HL-60 (cell line): ENCODE measurements around the gene TNIP1.

Source experiments
- GABPA ChIP-seq: IDR thresholded peaks from 2 replicates; pipeline ENCODE4 v1.6.1; 2012; ENCODE audit warnings: low read depth
- POLR2AphosphoS5 ChIP-seq: IDR thresholded peaks from 2 replicates; pipeline ENCODE4 v1.6.1; 2012; ENCODE audit warnings: low read depth
- TF ChIP-seq, protein P1 (sequence below): IDR thresholded peaks from one replicate; pipeline ENCODE4 v1.5.1; 2011; ENCODE audit warnings: low read length, control low read depth, inconsistent platforms; ENCODE audit not compliant: insufficient read depth
- TF ChIP-seq, protein P2 (sequence below): IDR thresholded peaks from 2 replicates; pipeline ENCODE4 v1.6.1; 2012; ENCODE audit warnings: low read depth; ENCODE audit not compliant: insufficient replicate concordance

DNA sequence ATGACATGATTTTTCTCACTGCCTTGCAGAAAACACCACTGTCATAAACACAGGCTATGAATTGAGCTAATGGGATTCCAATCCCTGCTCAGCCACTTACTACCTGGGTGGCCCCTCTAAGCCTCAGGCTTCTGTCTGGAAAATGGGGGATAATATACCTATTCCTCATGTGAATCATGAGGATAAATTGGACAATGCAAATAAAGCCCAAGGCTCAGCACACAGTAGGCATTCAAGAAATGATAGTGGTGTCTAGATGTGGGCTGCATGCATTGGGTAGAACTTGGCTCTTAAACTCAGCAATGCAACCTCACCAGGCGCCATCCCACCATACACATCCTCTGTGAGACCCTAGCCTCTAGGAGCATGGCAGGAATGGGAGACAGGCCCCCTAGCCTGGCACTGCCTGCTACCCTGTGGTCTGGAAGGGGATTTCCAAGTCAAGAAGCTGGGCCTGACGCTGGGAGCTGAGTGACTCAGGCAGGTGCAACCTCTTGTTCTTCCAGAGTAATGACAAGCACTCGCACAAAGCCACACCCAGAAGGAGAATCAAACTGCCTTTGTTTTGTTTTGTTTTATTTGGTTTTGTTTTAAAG lies 2.3 kb upstream of the TNIP1 start:
- TF ChIP-seq, protein P1, sequence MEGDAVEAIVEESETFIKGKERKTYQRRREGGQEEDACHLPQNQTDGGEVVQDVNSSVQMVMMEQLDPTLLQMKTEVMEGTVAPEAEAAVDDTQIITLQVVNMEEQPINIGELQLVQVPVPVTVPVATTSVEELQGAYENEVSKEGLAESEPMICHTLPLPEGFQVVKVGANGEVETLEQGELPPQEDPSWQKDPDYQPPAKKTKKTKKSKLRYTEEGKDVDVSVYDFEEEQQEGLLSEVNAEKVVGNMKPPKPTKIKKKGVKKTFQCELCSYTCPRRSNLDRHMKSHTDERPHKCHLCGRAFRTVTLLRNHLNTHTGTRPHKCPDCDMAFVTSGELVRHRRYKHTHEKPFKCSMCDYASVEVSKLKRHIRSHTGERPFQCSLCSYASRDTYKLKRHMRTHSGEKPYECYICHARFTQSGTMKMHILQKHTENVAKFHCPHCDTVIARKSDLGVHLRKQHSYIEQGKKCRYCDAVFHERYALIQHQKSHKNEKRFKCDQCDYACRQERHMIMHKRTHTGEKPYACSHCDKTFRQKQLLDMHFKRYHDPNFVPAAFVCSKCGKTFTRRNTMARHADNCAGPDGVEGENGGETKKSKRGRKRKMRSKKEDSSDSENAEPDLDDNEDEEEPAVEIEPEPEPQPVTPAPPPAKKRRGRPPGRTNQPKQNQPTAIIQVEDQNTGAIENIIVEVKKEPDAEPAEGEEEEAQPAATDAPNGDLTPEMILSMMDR, result no peak
- TF ChIP-seq, protein P2, sequence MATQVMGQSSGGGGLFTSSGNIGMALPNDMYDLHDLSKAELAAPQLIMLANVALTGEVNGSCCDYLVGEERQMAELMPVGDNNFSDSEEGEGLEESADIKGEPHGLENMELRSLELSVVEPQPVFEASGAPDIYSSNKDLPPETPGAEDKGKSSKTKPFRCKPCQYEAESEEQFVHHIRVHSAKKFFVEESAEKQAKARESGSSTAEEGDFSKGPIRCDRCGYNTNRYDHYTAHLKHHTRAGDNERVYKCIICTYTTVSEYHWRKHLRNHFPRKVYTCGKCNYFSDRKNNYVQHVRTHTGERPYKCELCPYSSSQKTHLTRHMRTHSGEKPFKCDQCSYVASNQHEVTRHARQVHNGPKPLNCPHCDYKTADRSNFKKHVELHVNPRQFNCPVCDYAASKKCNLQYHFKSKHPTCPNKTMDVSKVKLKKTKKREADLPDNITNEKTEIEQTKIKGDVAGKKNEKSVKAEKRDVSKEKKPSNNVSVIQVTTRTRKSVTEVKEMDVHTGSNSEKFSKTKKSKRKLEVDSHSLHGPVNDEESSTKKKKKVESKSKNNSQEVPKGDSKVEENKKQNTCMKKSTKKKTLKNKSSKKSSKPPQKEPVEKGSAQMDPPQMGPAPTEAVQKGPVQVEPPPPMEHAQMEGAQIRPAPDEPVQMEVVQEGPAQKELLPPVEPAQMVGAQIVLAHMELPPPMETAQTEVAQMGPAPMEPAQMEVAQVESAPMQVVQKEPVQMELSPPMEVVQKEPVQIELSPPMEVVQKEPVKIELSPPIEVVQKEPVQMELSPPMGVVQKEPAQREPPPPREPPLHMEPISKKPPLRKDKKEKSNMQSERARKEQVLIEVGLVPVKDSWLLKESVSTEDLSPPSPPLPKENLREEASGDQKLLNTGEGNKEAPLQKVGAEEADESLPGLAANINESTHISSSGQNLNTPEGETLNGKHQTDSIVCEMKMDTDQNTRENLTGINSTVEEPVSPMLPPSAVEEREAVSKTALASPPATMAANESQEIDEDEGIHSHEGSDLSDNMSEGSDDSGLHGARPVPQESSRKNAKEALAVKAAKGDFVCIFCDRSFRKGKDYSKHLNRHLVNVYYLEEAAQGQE, result no peak
- TF ChIP-seq POLR2AphosphoS5 (no peak), GABPA (no peak)
